SU-DHL-6 (cell line): ENCODE measurements around the gene CHD6.

ENCODE experiments used
- H2AFZ ChIP-seq: fragments of 200-600 bp; sonication (generic); 2 replicates; pipeline ENCODE4 v1.6.1; 2014; ENCODE audit warnings: low read depth, mild to moderate bottlenecking, moderate library complexity, mixed read lengths, antibody characterized with exemption, low read length; ENCODE audit not compliant: severe bottlenecking
- H3F3A ChIP-seq: fragments of 200-600 bp; shearing (Covaris generic); 2 replicates; pipeline ENCODE4 v1.6.0; 2016; ENCODE audit warnings: antibody characterized with exemption, mild to moderate bottlenecking; ENCODE audit not compliant: insufficient read depth
- H3K27ac ChIP-seq: fragments of 200-600 bp; sonication (generic); 2 replicates; pipeline ENCODE4 v1.5.1; 2016; ENCODE audit warnings: low read depth, mild to moderate bottlenecking, low read length, moderate library complexity, mixed read lengths
- H3K27me3 ChIP-seq: fragments of 200-600 bp; sonication (generic), shearing (Covaris generic); 2 replicates; pipeline ENCODE4 v1.6.0; 2014; ENCODE audit warnings: mild to moderate bottlenecking, low read length
- H3K36me3 ChIP-seq: fragments of 200-600 bp; sonication (generic); 2 replicates; pipeline ENCODE4 v1.6.1; 2014; ENCODE audit warnings: mild to moderate bottlenecking, low read length, mixed read lengths
- H3K4me2 ChIP-seq: fragments of 300-600, 200-600 bp; shearing (Covaris generic), sonication (generic); 2 replicates; pipeline ENCODE4 v1.6.0; 2014; ENCODE audit warnings: low read length, low read depth, mild to moderate bottlenecking; ENCODE audit not compliant: poor library complexity, severe bottlenecking
- H3K4me3 ChIP-seq: fragments of 200-600 bp; sonication (generic); 2 replicates; pipeline ENCODE4 v1.5.1; 2014; ENCODE audit warnings: antibody characterized with exemption, low read length, mild to moderate bottlenecking, mixed read lengths; ENCODE audit not compliant: insufficient read depth, poor library complexity, severe bottlenecking
- H3K79me2 ChIP-seq: fragments of 200-600 bp; sonication (generic); 2 replicates; pipeline ENCODE4 v1.6.1; 2014; ENCODE audit warnings: mild to moderate bottlenecking, low read length, moderate library complexity; ENCODE audit not compliant: insufficient read depth
- H3K9ac ChIP-seq: fragments of 200-600 bp; sonication (generic); 2 replicates; pipeline ENCODE4 v1.7.0; 2014; ENCODE audit warnings: mild to moderate bottlenecking, low read length
- H3K9me2 ChIP-seq: fragments of 200-600 bp; sonication (generic); replicated peaks from 2 replicates; pipeline ENCODE4 v1.6.1; 2014; ENCODE audit warnings: low read length; ENCODE audit not compliant: insufficient read depth
- H3K9me3 ChIP-seq: fragments of 200-600 bp; sonication (generic); 2 replicates; pipeline ENCODE4 v1.6.1; 2014; ENCODE audit warnings: low read length, mixed read lengths; ENCODE audit not compliant: insufficient read depth
- H4K20me1 ChIP-seq: fragments of 200-600 bp; sonication (generic); 2 replicates; pipeline ENCODE4 v1.6.1; 2014; ENCODE audit warnings: low read depth, mild to moderate bottlenecking, antibody characterized with exemption, low read length, moderate library complexity, mixed read lengths
- CTCF ChIP-seq: fragments of 200-600 bp; sonication (generic); IDR thresholded peaks from one replicate; pipeline ENCODE4 v1.5.1; 2017; ENCODE audit warnings: antibody characterized with exemption, mild to moderate bottlenecking, low read length, moderate library complexity; ENCODE audit not compliant: insufficient read depth, poor library complexity, severe bottlenecking
- EZH2phosphoT487 ChIP-seq: fragments of 200-600 bp; sonication (generic), shearing (Covaris generic); conservative IDR thresholded peaks from 2 replicates; pipeline ENCODE4 v1.6.1; 2018; ENCODE audit warnings: mild to moderate bottlenecking, antibody characterized with exemption, low read length, moderate library complexity, mixed read lengths

CHD6 gene

GRCh38 chr20:41573955-41574354, 44.2 kb downstream of the CHD6 start:
- no peak overlapping the region for H2AFZ ChIP-seq
- no peaks in the 10 kb centered on the region for H3K9me2 ChIP-seq
- no peak overlapping the region for H3K27ac ChIP-seq
- H3K9ac ChIP-seq: no peak overlapping the region
- TF ChIP-seq CTCF: no peak
- TF ChIP-seq EZH2phosphoT487: no peak
- no peaks in the 10 kb centered on the region for H3F3A ChIP-seq
- H3K36me3 ChIP-seq: no peaks in the 10 kb centered on the region
- no peak overlapping the region for H3K4me2 ChIP-seq
- peaks cover 10% of the 10 kb centered on the region; the same call in 1 of the 2 replicates for H3K9me3 ChIP-seq
- peaks cover 30% of the 10 kb centered on the region for H3K79me2 ChIP-seq
- H4K20me1 ChIP-seq: peaks cover 20% of the 10 kb centered on the region
- no peak overlapping the region for H3K4me3 ChIP-seq
- H3K27me3 ChIP-seq: no peaks in the 10 kb centered on the region

- H4K20me1 ChIP-seq: peaks cover 15% of the 10 kb centered on the region
These were observed 46.1 kb downstream of the CHD6 start for GRCh38 chr20:41572010-41572572.

GRCh38 chr20:41571006-41571405, 47.2 kb downstream of the CHD6 start:
- H3K36me3 ChIP-seq: no peaks in the 10 kb centered on the region
- H3K27me3 ChIP-seq: no peaks in the 10 kb centered on the region
- H3K4me2 ChIP-seq: no peak overlapping the region
- no peak overlapping the region for H3K4me3 ChIP-seq
- no peaks in the 10 kb centered on the region for H3F3A ChIP-seq
- H3K9ac ChIP-seq: no peak overlapping the region
- TF ChIP-seq EZH2phosphoT487: no peak
- peaks cover 10% of the 10 kb centered on the region; the same call in 1 of the 2 replicates for H3K9me3 ChIP-seq
- peaks cover 15% of the 10 kb centered on the region for H4K20me1 ChIP-seq
- H2AFZ ChIP-seq: no peak overlapping the region
- H3K9me2 ChIP-seq: no peaks in the 10 kb centered on the region
- peaks cover 29% of the 10 kb centered on the region for H3K79me2 ChIP-seq
- no peak overlapping the region for H3K27ac ChIP-seq

More at GRCh38 chr20:41572010-41572572, 46.1 kb downstream of the CHD6 start:
- Histone ChIP-seq H3K9me2 (no peaks in the 10 kb centered on the region), H3K79me2 (peaks cover 30% of the 10 kb centered on the region), H3K27me3 (no peaks in the 10 kb centered on the region), H2AFZ (no peak overlapping the region), H3F3A (no peaks in the 10 kb centered on the region), H3K27ac (no peak overlapping the region), H3K4me2 (no peak overlapping the region), H3K9ac (no peak overlapping the region), H3K4me3 (no peak overlapping the region), H3K36me3 (no peaks in the 10 kb centered on the region), H3K9me3 (peaks cover 10% of the 10 kb centered on the region; the same call in 1 of the 2 replicates)
- no peak for TF ChIP-seq EZH2phosphoT487
- TF ChIP-seq CTCF: no peak

- peaks cover 9% of the 10 kb centered on the region; the same call in 1 of the 2 replicates for H3K9me3 ChIP-seq
- no peaks in the 10 kb centered on the region for H3F3A ChIP-seq
- no peaks in the 10 kb centered on the region for H3K9me2 ChIP-seq
- no peak overlapping the region for H3K9ac ChIP-seq
- peaks cover 25% of the 10 kb centered on the region for H3K79me2 ChIP-seq
- H3K4me3 ChIP-seq: no peak overlapping the region
- peaks cover 11% of the 10 kb centered on the region; the same call in 1 of the 2 replicates for H4K20me1 ChIP-seq
- no peak overlapping the region for H3K4me2 ChIP-seq
- TF ChIP-seq CTCF (no peak), EZH2phosphoT487 (no peak)
- H3K36me3 ChIP-seq: no peaks in the 10 kb centered on the region
- no peak overlapping the region for H2AFZ ChIP-seq
- no peaks in the 10 kb centered on the region for H3K27me3 ChIP-seq
- no peak overlapping the region for H3K27ac ChIP-seq
These were observed 47.6 kb downstream of the CHD6 start for GRCh38 chr20:41570557-41570956.
